ENCODE measurements around the gene CHAF1B.

- TF ChIP-seq, protein P1, sequence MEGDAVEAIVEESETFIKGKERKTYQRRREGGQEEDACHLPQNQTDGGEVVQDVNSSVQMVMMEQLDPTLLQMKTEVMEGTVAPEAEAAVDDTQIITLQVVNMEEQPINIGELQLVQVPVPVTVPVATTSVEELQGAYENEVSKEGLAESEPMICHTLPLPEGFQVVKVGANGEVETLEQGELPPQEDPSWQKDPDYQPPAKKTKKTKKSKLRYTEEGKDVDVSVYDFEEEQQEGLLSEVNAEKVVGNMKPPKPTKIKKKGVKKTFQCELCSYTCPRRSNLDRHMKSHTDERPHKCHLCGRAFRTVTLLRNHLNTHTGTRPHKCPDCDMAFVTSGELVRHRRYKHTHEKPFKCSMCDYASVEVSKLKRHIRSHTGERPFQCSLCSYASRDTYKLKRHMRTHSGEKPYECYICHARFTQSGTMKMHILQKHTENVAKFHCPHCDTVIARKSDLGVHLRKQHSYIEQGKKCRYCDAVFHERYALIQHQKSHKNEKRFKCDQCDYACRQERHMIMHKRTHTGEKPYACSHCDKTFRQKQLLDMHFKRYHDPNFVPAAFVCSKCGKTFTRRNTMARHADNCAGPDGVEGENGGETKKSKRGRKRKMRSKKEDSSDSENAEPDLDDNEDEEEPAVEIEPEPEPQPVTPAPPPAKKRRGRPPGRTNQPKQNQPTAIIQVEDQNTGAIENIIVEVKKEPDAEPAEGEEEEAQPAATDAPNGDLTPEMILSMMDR (IDR thresholded peaks at IDR 0.05), result no peak
- TF ChIP-seq POLR2A (IDR thresholded peaks at IDR 0.05), result no peak
Observed at GRCh38 chr21:36465478-36465877, 80.3 kb downstream of the CHAF1B start.

Data from right lobe of liver (tissue), 4 donors.